Muscle layer of duodenum (tissue), 2 donors: Measurements from ENCODE around the gene BPHL.
"Not testable (repeated sequence)": the region's sequence is repeated elsewhere in the genome, so short reads cannot be mapped to it uniquely, and the experiment has no call there.

Experiments used
- H3K27ac ChIP-seq: one replicate; pipeline ENCODE4 v1.7.0; 2013; ENCODE audit warnings: mild to moderate bottlenecking, low read length
- H3K27me3 ChIP-seq: one replicate; pipeline ENCODE4 v1.7.0; 2013; ENCODE audit warnings: low read depth, mild to moderate bottlenecking, control low read depth, low read length
- H3K36me3 ChIP-seq, 2 donors: one replicate each; pipeline ENCODE4 v1.7.0; 2013; ENCODE audit warnings: low read length in 2 of 2, control low read depth in 1 of 2, mild to moderate bottlenecking in 1 of 2; ENCODE audit not compliant: insufficient read depth in 2 of 2, control insufficient read depth in 1 of 2
- H3K4me1 ChIP-seq, 2 donors: one replicate each; pipeline ENCODE4 v1.7.0; 2013; ENCODE audit warnings: low read length in 2 of 2, mild to moderate bottlenecking in 2 of 2, control low read depth in 1 of 2, moderate library complexity in 1 of 2; ENCODE audit not compliant: insufficient read depth in 2 of 2, control insufficient read depth in 1 of 2
- H3K4me3 ChIP-seq, 2 donors: one replicate each; pipeline ENCODE4 v1.7.0; 2013; ENCODE audit warnings: low read length in 2 of 2, low read depth in 1 of 2, mild to moderate bottlenecking in 1 of 2
- H3K9me3 ChIP-seq, 2 donors: one replicate each; pipeline ENCODE4 v1.7.0; 2013; ENCODE audit warnings: low read length in 2 of 2, control low read depth in 1 of 2, mild to moderate bottlenecking in 1 of 2; ENCODE audit not compliant: control insufficient read depth in 1 of 2
- donor health status: healthy.

Gene BPHL

GRCh38 chr6:3168046-3168445 lies 49.5 kb downstream of the BPHL start:
- not testable (repeated sequence) for H3K36me3 ChIP-seq, H3K4me3 ChIP-seq, H3K9me3 ChIP-seq, H3K27ac ChIP-seq, H3K4me1 ChIP-seq, H3K27me3 ChIP-seq

GRCh38 chr6:3170676-3171075 lies 52.2 kb downstream of the BPHL start:
- not testable (repeated sequence) for H3K36me3 ChIP-seq, H3K27ac ChIP-seq, H3K9me3 ChIP-seq, H3K27me3 ChIP-seq, H3K4me3 ChIP-seq, H3K4me1 ChIP-seq

- H3K27me3 ChIP-seq, H3K36me3 ChIP-seq, H3K4me1 ChIP-seq, H3K9me3 ChIP-seq, H3K4me3 ChIP-seq, H3K27ac ChIP-seq: not testable (repeated sequence)
Observed at GRCh38 chr6:3171313-3172175, 53.0 kb downstream of the BPHL start.

GRCh38 chr6:3172789-3173188 lies 54.3 kb downstream of the BPHL start:
- not testable (repeated sequence) for H3K36me3 ChIP-seq, H3K27ac ChIP-seq, H3K9me3 ChIP-seq, H3K4me3 ChIP-seq, H3K4me1 ChIP-seq, H3K27me3 ChIP-seq

GRCh38 chr6:3173636-3174089 lies 55.2 kb downstream of the BPHL start:
- not testable (repeated sequence) for H3K27me3 ChIP-seq, H3K4me3 ChIP-seq, H3K9me3 ChIP-seq, H3K36me3 ChIP-seq, H3K4me1 ChIP-seq, H3K27ac ChIP-seq

GRCh38 chr6:3175715-3176402 lies 57.3 kb downstream of the BPHL start:
- Histone ChIP-seq H3K4me1 (no peaks in the 10 kb centered on the region), H3K4me3 (no peak overlapping the region), H3K36me3 (no peaks in the 10 kb centered on the region), H3K27ac (no peak overlapping the region), H3K9me3 (no peaks in the 10 kb centered on the region), H3K27me3 (no peaks in the 10 kb centered on the region)

GRCh38 chr6:3176562-3177355 lies 58.2 kb downstream of the BPHL start:
- H3K27ac ChIP-seq = no peak overlapping the region
- no peaks in the 10 kb centered on the region for H3K27me3 ChIP-seq
- H3K9me3 ChIP-seq = no peaks in the 10 kb centered on the region
- H3K4me3 ChIP-seq = no peak overlapping the region
- no peaks in the 10 kb centered on the region for H3K36me3 ChIP-seq
- no peaks in the 10 kb centered on the region for H3K4me1 ChIP-seq

- H3K27ac ChIP-seq = not testable (repeated sequence)
Observed at GRCh38 chr6:3178666-3179065, 60.2 kb downstream of the BPHL start.

GRCh38 chr6:3179945-3180344 lies 61.4 kb downstream of the BPHL start:
- not testable (repeated sequence) for H3K27ac ChIP-seq, H3K36me3 ChIP-seq, H3K27me3 ChIP-seq

More at GRCh38 chr6:3178666-3179065, 60.2 kb downstream of the BPHL start:
- not testable (repeated sequence) for H3K4me1 ChIP-seq, H3K4me3 ChIP-seq, H3K9me3 ChIP-seq, H3K36me3 ChIP-seq, H3K27me3 ChIP-seq

GRCh38 chr6:3181105-3181504 lies 62.6 kb downstream of the BPHL start:
- no peak overlapping the region for H3K27ac ChIP-seq
- H3K27me3 ChIP-seq = no peaks in the 10 kb centered on the region
- no peak overlapping the region for H3K4me3 ChIP-seq

More at GRCh38 chr6:3179945-3180344, 61.4 kb downstream of the BPHL start:
- H3K9me3 ChIP-seq, H3K4me1 ChIP-seq, H3K4me3 ChIP-seq: not testable (repeated sequence)

GRCh38 chr6:3183066-3183465 lies 64.6 kb downstream of the BPHL start:
- no peaks in the 10 kb centered on the region for H3K4me1 ChIP-seq
- no peak overlapping the region for H3K4me3 ChIP-seq
- H3K27me3 ChIP-seq = no peaks in the 10 kb centered on the region
- H3K36me3 ChIP-seq = no peaks in the 10 kb centered on the region
- H3K9me3 ChIP-seq = no peaks in the 10 kb centered on the region
- H3K27ac ChIP-seq = no peak overlapping the region

More at GRCh38 chr6:3181105-3181504, 62.6 kb downstream of the BPHL start:
- Histone ChIP-seq H3K36me3 (no peaks in the 10 kb centered on the region), H3K9me3 (no peaks in the 10 kb centered on the region), H3K4me1 (no peaks in the 10 kb centered on the region)
